ENCODE data around the gene PLXNB3. TPM values are rescaled to one million over a fixed set of nuclear protein-coding genes. Genes with fewer than 3 reads are reported as not detected.

Gene PLXNB3
- total RNA-seq, 2 experiments from 2014 or later: not detected

- H4K20me1 ChIP-seq (ENCODE audit: insufficient read depth, low read length): no peaks in the 10 kb centered on the region
- no peak overlapping the region for H3K27ac ChIP-seq (ENCODE audit: low read depth, low read length, poor library complexity, severe bottlenecking)
- H3K79me2 ChIP-seq (ENCODE audit: insufficient read depth, low read depth, low read length): no peaks in the 10 kb centered on the region
- no peak overlapping the region for H2AFZ ChIP-seq (ENCODE audit: low read length)
- H3K9me2 ChIP-seq (ENCODE audit: insufficient read depth, low read length): no peaks in the 10 kb centered on the region
- DNase-seq (ENCODE audit: low spot score): no peak
- POLR2A ChIA-PET: interaction anchor here (0.5 kb wide), 1 partner anchor 8 kb away, joined by 3 read pairs; no protein-coding TSS in a partner anchor
- peaks cover 6% of the 10 kb centered on the region for H3K4me1 ChIP-seq (ENCODE audit: insufficient read depth, low read length, poor library complexity, severe bottlenecking)
- no peaks in the 10 kb centered on the region for H3K36me3 ChIP-seq (ENCODE audit: insufficient read depth, low read length)
- no peaks in the 10 kb centered on the region for H3K9me3 ChIP-seq (ENCODE audit: low read length)
- CTCF ChIA-PET (ENCODE audit: unreplicated experiment): no interaction called here
- intact Hi-C loops (cut with micrococcal nuclease; ENCODE audit: unreplicated experiment): loop anchor here (10.0 kb wide), 2 partner anchors 68 to 82 kb away; partner anchors contain the start of genes PDZD4 and SLC6A8
- BruUV-seq (replicated peaks): no TSS peak
- no peak overlapping the region for H3K4me2 ChIP-seq (ENCODE audit: low read length)
- H3K4me3 ChIP-seq (ENCODE audit: low read depth, low read length, poor library complexity, severe bottlenecking): no peak overlapping the region
- no peak for TF ChIP-seq EZH2phosphoT487 (IDR thresholded peaks at IDR 0.05; ENCODE audit: borderline replicate concordance, low read depth, low read length)
- no peak for TF ChIP-seq CTCF (conservative IDR thresholded peaks at IDR 0.05; ENCODE audit: low read length)
These were observed 3.0 kb downstream of the PLXNB3 start for GRCh38 chrX:153766871-153767673.

- CTCF ChIA-PET (ENCODE audit: unreplicated experiment): no interaction called here
- no peak overlapping the region for H3K4me2 ChIP-seq (ENCODE audit: low read length)
- H4K20me1 ChIP-seq (ENCODE audit: insufficient read depth, low read length): no peaks in the 10 kb centered on the region
- no peaks in the 10 kb centered on the region for H3K36me3 ChIP-seq (ENCODE audit: insufficient read depth, low read length)
- H3K4me1 ChIP-seq (ENCODE audit: insufficient read depth, low read length, poor library complexity, severe bottlenecking): peaks cover 6% of the 10 kb centered on the region
- BruUV-seq (replicated peaks): no TSS peak
- POLR2A ChIA-PET: interaction anchor here (0.5 kb wide), 1 partner anchor 8 kb away, joined by 3 read pairs; no protein-coding TSS in a partner anchor
- no peaks in the 10 kb centered on the region for H3K79me2 ChIP-seq (ENCODE audit: insufficient read depth, low read depth, low read length)
- no peak for TF ChIP-seq CTCF (conservative IDR thresholded peaks at IDR 0.05; ENCODE audit: low read length)
- TF ChIP-seq EZH2phosphoT487 (IDR thresholded peaks at IDR 0.05; ENCODE audit: borderline replicate concordance, low read depth, low read length): no peak
- H3K4me3 ChIP-seq (ENCODE audit: low read depth, low read length, poor library complexity, severe bottlenecking): no peak overlapping the region
- no peak for DNase-seq (ENCODE audit: low spot score)
- intact Hi-C loops (cut with micrococcal nuclease; ENCODE audit: unreplicated experiment): loop anchor here (10.0 kb wide), 2 partner anchors 67 to 83 kb away; partner anchors contain the start of genes PDZD4 and SLC6A8
- H3K27ac ChIP-seq (ENCODE audit: low read depth, low read length, poor library complexity, severe bottlenecking): no peak overlapping the region
- H3K9me3 ChIP-seq (ENCODE audit: low read length): no peaks in the 10 kb centered on the region
- no peaks in the 10 kb centered on the region for H3K9me2 ChIP-seq (ENCODE audit: insufficient read depth, low read length)
- H2AFZ ChIP-seq (ENCODE audit: low read length): no peak overlapping the region
These were observed 3.6 kb downstream of the PLXNB3 start for GRCh38 chrX:153767674-153768055.

Measured in OCI-LY7 (cell line).